ENCODE data around the gene DUS3L.

Gene DUS3L

GRCh38 chr19:5793188-5793587, 2.2 kb upstream of the DUS3L start:
- peaks cover 3% of the 10 kb centered on the region for H3K4me1 ChIP-seq (ENCODE audit: insufficient read depth, poor library complexity, severe bottlenecking)
- H3K36me3 ChIP-seq (ENCODE audit: low read depth) = peaks cover 18% of the 10 kb centered on the region
- TF ChIP-seq CTCF (IDR thresholded peaks at IDR 0.05; ENCODE audit: poor library complexity, severe bottlenecking) = no peak
- no peaks in the 10 kb centered on the region for H3K9me3 ChIP-seq (ENCODE audit: severe bottlenecking)
- ATAC-seq (ENCODE audit: low read depth) = no peak
- H3K4me3 ChIP-seq (ENCODE audit: severe bottlenecking) = no peak overlapping the region
- H3K27ac ChIP-seq (ENCODE audit: poor library complexity, severe bottlenecking) = no peak overlapping the region
- no peak for DNase-seq (ENCODE audit: low spot score)
- no peaks in the 10 kb centered on the region for H3K27me3 ChIP-seq (ENCODE audit: insufficient read depth, poor library complexity, severe bottlenecking)

- H3K4me3 ChIP-seq (ENCODE audit: severe bottlenecking) = no peak overlapping the region
- H3K27me3 ChIP-seq (ENCODE audit: insufficient read depth, poor library complexity, severe bottlenecking) = no peaks in the 10 kb centered on the region
- H3K36me3 ChIP-seq (ENCODE audit: low read depth) = peaks cover 28% of the 10 kb centered on the region
- ATAC-seq (ENCODE audit: low read depth) (no peak), DNase-seq (ENCODE audit: low spot score) (no peak)
- H3K27ac ChIP-seq (ENCODE audit: poor library complexity, severe bottlenecking) = no peak overlapping the region
- H3K4me1 ChIP-seq (ENCODE audit: insufficient read depth, poor library complexity, severe bottlenecking) = peaks cover 3% of the 10 kb centered on the region
- H3K9me3 ChIP-seq (ENCODE audit: severe bottlenecking) = no peaks in the 10 kb centered on the region
- TF ChIP-seq CTCF (IDR thresholded peaks at IDR 0.05; ENCODE audit: poor library complexity, severe bottlenecking) = no peak
Observed at GRCh38 chr19:5792224-5792623, 1.3 kb upstream of the DUS3L start.

GRCh38 chr19:5789886-5790558, 941 bp downstream of the DUS3L start:
- no peak for DNase-seq (ENCODE audit: low spot score)
- no peak for ATAC-seq (ENCODE audit: low read depth)
- Histone ChIP-seq H3K9me3 (ENCODE audit: severe bottlenecking) (no peaks in the 10 kb centered on the region), H3K4me3 (ENCODE audit: severe bottlenecking) (peak overlapping the region; percentile 60), H3K27me3 (ENCODE audit: insufficient read depth, poor library complexity, severe bottlenecking) (no peaks in the 10 kb centered on the region), H3K27ac (ENCODE audit: poor library complexity, severe bottlenecking) (peak overlapping the region; percentile 80), H3K36me3 (ENCODE audit: low read depth) (peaks cover 44% of the 10 kb centered on the region), H3K4me1 (ENCODE audit: insufficient read depth, poor library complexity, severe bottlenecking) (peaks cover 3% of the 10 kb centered on the region)
- TF ChIP-seq CTCF (IDR thresholded peaks at IDR 0.05; ENCODE audit: poor library complexity, severe bottlenecking) = no peak

GRCh38 chr19:5789351-5789761, 1.6 kb downstream of the DUS3L start:
- DNase-seq (ENCODE audit: low spot score) (no peak), ATAC-seq (ENCODE audit: low read depth) (no peak)
- H3K27ac ChIP-seq (ENCODE audit: poor library complexity, severe bottlenecking) = no peak overlapping the region
- H3K4me3 ChIP-seq (ENCODE audit: severe bottlenecking) = no peak overlapping the region
- H3K9me3 ChIP-seq (ENCODE audit: severe bottlenecking) = no peaks in the 10 kb centered on the region
- no peaks in the 10 kb centered on the region for H3K27me3 ChIP-seq (ENCODE audit: insufficient read depth, poor library complexity, severe bottlenecking)
- peaks cover 1% of the 10 kb centered on the region for H3K4me1 ChIP-seq (ENCODE audit: insufficient read depth, poor library complexity, severe bottlenecking)
- TF ChIP-seq CTCF (IDR thresholded peaks at IDR 0.05; ENCODE audit: poor library complexity, severe bottlenecking) = no peak
- H3K36me3 ChIP-seq (ENCODE audit: low read depth) = peaks cover 44% of the 10 kb centered on the region

- ATAC-seq (ENCODE audit: low read depth) (no peak), DNase-seq (ENCODE audit: low spot score) (no peak)
- Histone ChIP-seq H3K36me3 (ENCODE audit: low read depth) (peaks cover 44% of the 10 kb centered on the region), H3K9me3 (ENCODE audit: severe bottlenecking) (no peaks in the 10 kb centered on the region), H3K27me3 (ENCODE audit: insufficient read depth, poor library complexity, severe bottlenecking) (no peaks in the 10 kb centered on the region), H3K27ac (ENCODE audit: poor library complexity, severe bottlenecking) (no peak overlapping the region), H3K4me3 (ENCODE audit: severe bottlenecking) (no peak overlapping the region), H3K4me1 (ENCODE audit: insufficient read depth, poor library complexity, severe bottlenecking) (no peaks in the 10 kb centered on the region)
- no peak for TF ChIP-seq CTCF (IDR thresholded peaks at IDR 0.05; ENCODE audit: poor library complexity, severe bottlenecking)
Observed at GRCh38 chr19:5788422-5788821, 2.5 kb downstream of the DUS3L start.

Measured in RWPE2 (cell line).